GM19043 (cell line): Measurements from ENCODE around the gene ANKUB1.

ENCODE experiments used
- ATAC-seq: cut with Tn5 transposase; IDR thresholded peaks from one replicate; pipeline ENCODE4 v1.9.1; 2021; ENCODE audit warnings: low read depth; ENCODE audit not compliant: unreplicated experiment

ANKUB1 gene

GRCh38 chr3:149767720-149768119, 24.6 kb downstream of the ANKUB1 start:
- no peak for ATAC-seq

GRCh38 chr3:149765762-149766334, 26.5 kb downstream of the ANKUB1 start:
- no peak for ATAC-seq

- no peak for ATAC-seq
These were observed 28.1 kb downstream of the ANKUB1 start for GRCh38 chr3:149764302-149764701.

GRCh38 chr3:149763565-149764195, 28.7 kb downstream of the ANKUB1 start:
- ATAC-seq, result no peak

- no peak for ATAC-seq
These were observed 38.6 kb downstream of the ANKUB1 start for GRCh38 chr3:149753717-149754116.

GRCh38 chr3:149752788-149753136, 39.6 kb downstream of the ANKUB1 start:
- ATAC-seq, result peak; percentile 1

GRCh38 chr3:149752051-149752787, 40.1 kb downstream of the ANKUB1 start, which contains the start of gene COMMD2:
Gene COMMD2, minus strand, starts transcription at chr3:149752489. Its CDS starts 45 bp downstream, at chr3:149752444.
- peak; percentile 98 for ATAC-seq

GRCh38 chr3:149751551-149751950, 40.8 kb downstream of the ANKUB1 start:
- no peak for ATAC-seq

GRCh38 chr3:149744606-149745005, 47.7 kb downstream of the ANKUB1 start:
- no peak for ATAC-seq

- ATAC-seq, result no peak
These were observed 48.2 kb downstream of the ANKUB1 start for GRCh38 chr3:149744151-149744550.

GRCh38 chr3:149739396-149739795, 53.0 kb downstream of the ANKUB1 start:
- no peak for ATAC-seq

GRCh38 chr3:149738876-149739275, 53.5 kb downstream of the ANKUB1 start:
- no peak for ATAC-seq

GRCh38 chr3:149736953-149737205, 55.5 kb downstream of the ANKUB1 start:
- no peak for ATAC-seq

- no peak for ATAC-seq
These were observed 56.0 kb downstream of the ANKUB1 start for GRCh38 chr3:149736175-149736952.

GRCh38 chr3:149732234-149732633, 60.1 kb downstream of the ANKUB1 start:
- no peak for ATAC-seq

GRCh38 chr3:149727656-149728055, 64.7 kb downstream of the ANKUB1 start:
- no peak for ATAC-seq

- ATAC-seq, result peak; percentile 57
These were observed 65.5 kb downstream of the ANKUB1 start for GRCh38 chr3:149726716-149727407.

- ATAC-seq, result no peak
These were observed 68.6 kb downstream of the ANKUB1 start for GRCh38 chr3:149723781-149724180.

- ATAC-seq, result no peak
These were observed 71.4 kb downstream of the ANKUB1 start for GRCh38 chr3:149720918-149721317.

- no peak for ATAC-seq
These were observed 74.8 kb downstream of the ANKUB1 start for GRCh38 chr3:149717391-149718056.
